Thyroid gland (tissue), 4 donors: ENCODE results near the gene TMEM126B. TPM values are rescaled to one million over a fixed set of nuclear protein-coding genes. Genes with fewer than 3 reads are reported as not detected.
"Not testable (repeated sequence)": the region's sequence is repeated elsewhere in the genome, so short reads cannot be mapped to it uniquely, and the experiment has no call there.

Experiments used
- DNase-seq, 2 donors: peaks; one replicate each; pipeline ENCODE4 v3.0.0-alpha.2; 2019
- H3K27ac ChIP-seq, 3 donors: fragments of 200-600 bp; sonication (generic); 1 replicate in 2 of 3; 2 replicates in 1 of 3; pipeline ENCODE4 v1.5.1; 2016 to 2019; ENCODE audit warnings: mild to moderate bottlenecking in 1 of 3, moderate library complexity in 1 of 3
- H3K27me3 ChIP-seq: fragments of 200-600 bp; sonication (generic); one replicate; pipeline ENCODE4 v1.5.1; 2019
- H3K36me3 ChIP-seq, 2 donors: fragments of 200-600 bp; sonication (generic); one replicate each; pipeline ENCODE4 v1.5.1; 2016 to 2019
- H3K4me1 ChIP-seq, 2 donors: fragments of 200-600 bp; sonication (generic); one replicate each; pipeline ENCODE4 v1.5.1; 2017 to 2019
- H3K4me3 ChIP-seq, 3 donors: fragments of 200-600 bp; sonication (generic); replicated peaks in 1 of 3; 1 replicate in 2 of 3; 2 replicates in 1 of 3; pipeline ENCODE4 v1.5.1; 2016; ENCODE audit warnings: mild to moderate bottlenecking in 1 of 3
- H3K9me3 ChIP-seq: fragments of 200-600 bp; sonication (generic); one replicate; pipeline ENCODE4 v1.5.1; 2017
- CTCF ChIP-seq, 6 experiments: fragments of 200-600 bp in 3 of 6; fragments of 450-650 bp in 3 of 6; sonication (generic) in 3 of 6; IDR thresholded peaks; one replicate each; pipeline ENCODE4 v1.5.1; 2016 to 2019; ENCODE audit warnings: antibody characterized with exemption in 6 of 6, mild to moderate bottlenecking in 2 of 6, inconsistent platforms in 1 of 6, moderate library complexity in 1 of 6
- POLR2A ChIP-seq, 2 donors: fragments of 450-650 bp; IDR thresholded peaks; one replicate each; pipeline ENCODE4 v1.6.1; 2017; ENCODE audit warnings: antibody characterized with exemption in 2 of 2, mild to moderate bottlenecking in 2 of 2, moderate library complexity in 1 of 2
- WGBS, 2 donors: methylation state at CpG; one replicate each; pipeline ENCODE4 v1.1.5; 2017; 5-methylcytosine and 5-hydroxymethylcytosine counted together
- intact Hi-C: fragments of 100-400 bp; cut with DNase I; formaldehyde crosslinking; loops from one replicate; pipeline ENCODE4 v1.15.1; 2023
- total RNA-seq, 4 donors: library from RNA; depleted of rRNA; stranded (reverse); fragments of >200 nt; gene quantifications; one replicate each; pipeline ENCODE4 v1.2.3, GENCODE V29; 2016

Gene TMEM126B
- total RNA-seq, 4 donors from 2014 or later, result 45.6 to 65.7 (median 62.0) TPM

GRCh38 chr11:85596886-85597285 is 31.5 kb upstream of the TMEM126B start:
- H3K27ac ChIP-seq, result no peak overlapping the region
- no peak overlapping the region for H3K4me3 ChIP-seq
- H3K36me3 ChIP-seq, result no peaks in the 10 kb centered on the region
- no peaks in the 10 kb centered on the region for H3K27me3 ChIP-seq
- H3K9me3 ChIP-seq, result no peaks in the 10 kb centered on the region
- no peak for DNase-seq
- intact Hi-C loops, result no loop called here
- H3K4me1 ChIP-seq, result no peaks in the 10 kb centered on the region
- TF ChIP-seq CTCF (IDR thresholded peaks at IDR 0.05), result no peak
- TF ChIP-seq POLR2A (IDR thresholded peaks at IDR 0.05), result no peak
- 80 to 87% methylated on average over 2 of the region's 2 CpGs for WGBS, 2 donors

GRCh38 chr11:85599083-85599482 is 29.3 kb upstream of the TMEM126B start:
- Histone ChIP-seq H3K9me3 (no peaks in the 10 kb centered on the region), H3K27ac (no peak overlapping the region), H3K4me1 (no peaks in the 10 kb centered on the region), H3K4me3 (no peak overlapping the region), H3K36me3 (no peaks in the 10 kb centered on the region), H3K27me3 (no peaks in the 10 kb centered on the region)
- no peak for TF ChIP-seq POLR2A (IDR thresholded peaks at IDR 0.05)
- no peak for TF ChIP-seq CTCF (IDR thresholded peaks at IDR 0.05)
- no peak for DNase-seq
- intact Hi-C loops, result no loop called here
- WGBS, 2 donors, result 69 to 73% methylated on average over 5 of the region's 5 CpGs

GRCh38 chr11:85602526-85603213 is 25.7 kb upstream of the TMEM126B start:
- 96 to 97% methylated on average over 2 of the region's 2 CpGs for WGBS, 2 donors

GRCh38 chr11:85603220-85603619 is 25.2 kb upstream of the TMEM126B start:
- WGBS, 2 donors, result 92 to 94% methylated on average over 4 of the region's 4 CpGs
- Histone ChIP-seq H3K4me1 (no peaks in the 10 kb centered on the region), H3K27me3 (no peaks in the 10 kb centered on the region), H3K4me3 (no peak overlapping the region), H3K9me3 (no peaks in the 10 kb centered on the region), H3K36me3 (no peaks in the 10 kb centered on the region), H3K27ac (no peak overlapping the region)
- intact Hi-C loops, result no loop called here
- no peak for DNase-seq
- no peak for TF ChIP-seq POLR2A (IDR thresholded peaks at IDR 0.05)
- no peak for TF ChIP-seq CTCF (IDR thresholded peaks at IDR 0.05)

More at GRCh38 chr11:85602526-85603213, 25.7 kb upstream of the TMEM126B start:
- Histone ChIP-seq H3K9me3 (no peaks in the 10 kb centered on the region), H3K36me3 (no peaks in the 10 kb centered on the region), H3K4me3 (no peak overlapping the region), H3K27ac (no peak overlapping the region), H3K4me1 (no peaks in the 10 kb centered on the region), H3K27me3 (no peaks in the 10 kb centered on the region)
- intact Hi-C loops, result no loop called here
- no peak for TF ChIP-seq CTCF (IDR thresholded peaks at IDR 0.05)
- no peak for DNase-seq

GRCh38 chr11:85606237-85606636 is 22.2 kb upstream of the TMEM126B start:
- 95% methylated on average over 3 of the region's 3 CpGs for WGBS, 2 donors
- H3K4me1 ChIP-seq, H3K9me3 ChIP-seq, DNase-seq, H3K27me3 ChIP-seq, H3K36me3 ChIP-seq, H3K27ac ChIP-seq, intact Hi-C loops, H3K4me3 ChIP-seq: not testable (repeated sequence)

- intact Hi-C loops, H3K36me3 ChIP-seq, H3K4me1 ChIP-seq, DNase-seq, H3K27me3 ChIP-seq, H3K4me3 ChIP-seq, H3K27ac ChIP-seq, H3K9me3 ChIP-seq: not testable (repeated sequence)
Measured at GRCh38 chr11:85608621-85609020, 19.8 kb upstream of the TMEM126B start.

GRCh38 chr11:85609286-85609685 is 19.1 kb upstream of the TMEM126B start:
- intact Hi-C loops, H3K36me3 ChIP-seq, H3K27me3 ChIP-seq, H3K4me3 ChIP-seq, H3K4me1 ChIP-seq, H3K9me3 ChIP-seq, DNase-seq, H3K27ac ChIP-seq: not testable (repeated sequence)
- WGBS, 2 donors, result 78 to 83% methylated on average over 2 of the region's 2 CpGs

GRCh38 chr11:85611643-85612042 is 16.8 kb upstream of the TMEM126B start:
- H3K4me3 ChIP-seq, H3K27me3 ChIP-seq, intact Hi-C loops, H3K9me3 ChIP-seq, H3K36me3 ChIP-seq, H3K27ac ChIP-seq, H3K4me1 ChIP-seq, DNase-seq: not testable (repeated sequence)
- WGBS, 2 donors, result 89 to 98% methylated on average over 2 of the region's 2 CpGs
